ENCODE data around the gene KMT2D.

DNA sequence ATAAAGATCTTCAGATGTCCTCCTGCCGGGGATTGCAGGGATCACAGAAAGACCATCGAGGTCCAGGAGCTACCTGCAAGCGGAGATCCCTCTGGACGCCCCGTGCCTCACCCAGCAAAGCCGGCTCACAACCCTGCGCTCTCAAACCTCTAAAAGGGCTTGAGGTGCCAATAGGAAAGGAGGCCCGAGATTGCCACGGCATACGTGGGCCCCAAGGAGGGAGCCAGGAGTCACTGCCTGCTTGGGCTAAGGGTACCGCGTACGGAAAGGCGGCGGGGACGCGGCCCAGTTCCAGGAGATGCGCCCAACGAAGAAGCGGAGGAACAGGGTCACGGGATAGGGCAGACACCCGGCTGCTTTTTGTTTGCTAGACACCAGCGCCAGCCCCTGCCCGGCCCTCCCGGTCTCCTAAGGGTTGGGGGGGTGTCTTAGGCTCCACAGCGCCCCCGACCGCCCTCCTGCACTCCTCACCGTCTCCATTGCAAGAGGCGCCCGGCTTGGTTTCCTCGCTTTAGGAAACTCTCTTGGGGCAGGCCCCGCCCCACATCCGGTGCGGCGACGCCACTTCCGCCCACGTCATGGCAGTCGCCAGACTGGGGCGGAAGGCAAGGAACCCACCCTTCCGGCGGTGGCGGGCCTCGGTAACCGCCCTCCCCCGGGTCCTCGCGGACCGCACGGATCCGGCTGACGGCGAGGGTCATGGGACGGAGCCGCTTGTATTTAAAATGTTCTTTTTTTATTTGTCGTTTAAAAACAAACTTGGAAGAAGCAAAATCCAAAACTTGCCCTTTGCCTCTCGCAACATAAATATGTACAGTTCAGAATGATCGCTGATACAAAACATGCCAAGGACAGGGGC, 42.1 kb downstream of the KMT2D start, which contains the start of gene PRKAG1:
- peak; percentile 94 for TF ChIP-seq POLR2A (IDR thresholded peaks at IDR 0.05)
- TF ChIP-seq, protein P1, sequence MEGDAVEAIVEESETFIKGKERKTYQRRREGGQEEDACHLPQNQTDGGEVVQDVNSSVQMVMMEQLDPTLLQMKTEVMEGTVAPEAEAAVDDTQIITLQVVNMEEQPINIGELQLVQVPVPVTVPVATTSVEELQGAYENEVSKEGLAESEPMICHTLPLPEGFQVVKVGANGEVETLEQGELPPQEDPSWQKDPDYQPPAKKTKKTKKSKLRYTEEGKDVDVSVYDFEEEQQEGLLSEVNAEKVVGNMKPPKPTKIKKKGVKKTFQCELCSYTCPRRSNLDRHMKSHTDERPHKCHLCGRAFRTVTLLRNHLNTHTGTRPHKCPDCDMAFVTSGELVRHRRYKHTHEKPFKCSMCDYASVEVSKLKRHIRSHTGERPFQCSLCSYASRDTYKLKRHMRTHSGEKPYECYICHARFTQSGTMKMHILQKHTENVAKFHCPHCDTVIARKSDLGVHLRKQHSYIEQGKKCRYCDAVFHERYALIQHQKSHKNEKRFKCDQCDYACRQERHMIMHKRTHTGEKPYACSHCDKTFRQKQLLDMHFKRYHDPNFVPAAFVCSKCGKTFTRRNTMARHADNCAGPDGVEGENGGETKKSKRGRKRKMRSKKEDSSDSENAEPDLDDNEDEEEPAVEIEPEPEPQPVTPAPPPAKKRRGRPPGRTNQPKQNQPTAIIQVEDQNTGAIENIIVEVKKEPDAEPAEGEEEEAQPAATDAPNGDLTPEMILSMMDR (IDR thresholded peaks at IDR 0.05): peak; percentile 20 to 56 (median 46)
